ENCODE results near the gene PPA2. TPM values are rescaled to one million over a fixed set of nuclear protein-coding genes. Genes with fewer than 3 reads are reported as not detected.

The PPA2 gene
- total RNA-seq, 1 donor from 2014 or later, result 49.3 TPM

DNA sequence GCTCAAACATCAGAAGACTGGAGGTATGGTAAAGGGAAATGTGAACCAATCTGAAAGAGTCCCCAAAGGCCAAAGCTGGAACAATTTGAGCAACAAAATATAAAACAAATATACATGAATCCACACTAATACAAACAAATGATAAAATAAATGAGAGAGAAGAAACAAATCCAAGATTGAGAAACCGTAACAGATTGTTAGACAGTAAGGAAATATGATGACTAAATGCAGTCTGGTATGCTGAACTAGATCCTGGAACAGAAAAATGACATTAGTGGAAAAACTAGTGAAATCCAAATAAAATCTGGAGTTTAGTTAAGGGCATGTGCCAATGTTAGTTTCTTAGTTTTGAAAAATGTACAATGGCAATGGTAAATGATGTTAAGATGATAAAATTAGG is 15.9 kb downstream of the PPA2 start:
- Histone ChIP-seq H3K4me1 (peaks cover 0 to 12% of the 10 kb centered on the region in 2 donors), H3K27me3 (no peaks in the 10 kb centered on the region), H3K27ac (peak overlapping the region; percentile 19 to 48), H3K9me3 (no peaks in the 10 kb centered on the region), H3K36me3 (no peaks in the 10 kb centered on the region), H3K4me3 (no peak overlapping the region)
- TF ChIP-seq, protein P1, sequence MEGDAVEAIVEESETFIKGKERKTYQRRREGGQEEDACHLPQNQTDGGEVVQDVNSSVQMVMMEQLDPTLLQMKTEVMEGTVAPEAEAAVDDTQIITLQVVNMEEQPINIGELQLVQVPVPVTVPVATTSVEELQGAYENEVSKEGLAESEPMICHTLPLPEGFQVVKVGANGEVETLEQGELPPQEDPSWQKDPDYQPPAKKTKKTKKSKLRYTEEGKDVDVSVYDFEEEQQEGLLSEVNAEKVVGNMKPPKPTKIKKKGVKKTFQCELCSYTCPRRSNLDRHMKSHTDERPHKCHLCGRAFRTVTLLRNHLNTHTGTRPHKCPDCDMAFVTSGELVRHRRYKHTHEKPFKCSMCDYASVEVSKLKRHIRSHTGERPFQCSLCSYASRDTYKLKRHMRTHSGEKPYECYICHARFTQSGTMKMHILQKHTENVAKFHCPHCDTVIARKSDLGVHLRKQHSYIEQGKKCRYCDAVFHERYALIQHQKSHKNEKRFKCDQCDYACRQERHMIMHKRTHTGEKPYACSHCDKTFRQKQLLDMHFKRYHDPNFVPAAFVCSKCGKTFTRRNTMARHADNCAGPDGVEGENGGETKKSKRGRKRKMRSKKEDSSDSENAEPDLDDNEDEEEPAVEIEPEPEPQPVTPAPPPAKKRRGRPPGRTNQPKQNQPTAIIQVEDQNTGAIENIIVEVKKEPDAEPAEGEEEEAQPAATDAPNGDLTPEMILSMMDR (IDR thresholded peaks at IDR 0.05), result no peak
- DNase-seq (ENCODE audit: low spot score in 2 of 2), result no peak
- intact Hi-C loops (cut with DNase I), result loop anchor here (5.0 kb wide), 1 partner anchor 311 kb away; the partner anchor contains the start of gene TET2

DNA sequence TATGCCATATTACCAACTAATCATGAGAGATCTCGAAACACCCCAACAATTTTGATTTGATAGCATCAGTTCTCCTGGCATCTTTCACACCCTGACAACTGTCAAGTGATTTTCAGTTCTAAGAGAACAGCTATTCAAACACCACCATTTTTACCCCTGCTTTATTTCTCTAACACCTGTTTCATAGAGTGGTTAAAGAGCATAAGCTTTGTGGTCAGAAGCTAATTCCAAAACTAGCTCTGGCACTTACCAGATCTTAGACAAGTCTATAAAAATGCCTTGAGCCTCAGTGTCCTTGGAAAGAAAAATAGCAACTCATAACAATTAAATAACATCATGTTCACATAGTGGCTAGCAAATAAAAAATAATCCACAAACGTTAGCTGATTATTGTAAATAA is 17.9 kb downstream of the PPA2 start:
- intact Hi-C loops (cut with DNase I), result loop anchor here (5.0 kb wide), 1 partner anchor 309 kb away; the partner anchor contains the start of gene TET2
- H3K27ac ChIP-seq, result no peak overlapping the region
- H3K4me3 ChIP-seq, result no peak overlapping the region
- peaks cover 0 to 12% of the 10 kb centered on the region in 2 donors for H3K4me1 ChIP-seq
- no peaks in the 10 kb centered on the region for H3K9me3 ChIP-seq
- DNase-seq (ENCODE audit: low spot score in 2 of 2), result no peak
- no peaks in the 10 kb centered on the region for H3K27me3 ChIP-seq
- TF ChIP-seq, protein P1 (IDR thresholded peaks at IDR 0.05), result no peak
- H3K36me3 ChIP-seq, result peaks cover 0 to 4% of the 10 kb centered on the region in 2 donors

DNA sequence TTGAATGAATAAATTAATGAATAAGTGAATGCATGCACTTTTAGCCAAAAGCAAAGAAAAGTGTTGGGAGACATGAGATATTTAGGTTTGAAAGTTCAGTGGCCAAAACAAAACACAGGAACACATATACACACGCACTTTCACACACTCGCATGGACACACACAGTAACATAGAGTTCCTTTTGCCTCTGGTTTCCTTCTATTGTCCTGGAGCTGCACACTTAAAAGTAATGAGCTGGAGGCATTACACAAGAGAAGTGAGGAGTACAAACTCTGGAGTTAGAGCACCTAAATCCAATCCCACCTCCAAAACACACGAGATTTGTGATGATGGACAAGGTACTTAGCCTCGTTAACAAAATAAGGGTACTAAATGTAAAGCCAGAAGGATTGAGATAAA is 18.7 kb downstream of the PPA2 start:
- TF ChIP-seq, protein P1 (IDR thresholded peaks at IDR 0.05), result no peak
- no peaks in the 10 kb centered on the region for H3K9me3 ChIP-seq
- DNase-seq (ENCODE audit: low spot score in 2 of 2), result no peak
- intact Hi-C loops (cut with DNase I), result loop anchor here (5.0 kb wide), 1 partner anchor 308 kb away; the partner anchor contains the start of gene TET2
- H3K36me3 ChIP-seq, result peaks cover 0 to 5% of the 10 kb centered on the region in 2 donors
- H3K27me3 ChIP-seq, result no peaks in the 10 kb centered on the region
- H3K27ac ChIP-seq, result no peak overlapping the region
- H3K4me1 ChIP-seq, result peaks cover 0 to 12% of the 10 kb centered on the region in 2 donors
- no peak overlapping the region for H3K4me3 ChIP-seq

DNA sequence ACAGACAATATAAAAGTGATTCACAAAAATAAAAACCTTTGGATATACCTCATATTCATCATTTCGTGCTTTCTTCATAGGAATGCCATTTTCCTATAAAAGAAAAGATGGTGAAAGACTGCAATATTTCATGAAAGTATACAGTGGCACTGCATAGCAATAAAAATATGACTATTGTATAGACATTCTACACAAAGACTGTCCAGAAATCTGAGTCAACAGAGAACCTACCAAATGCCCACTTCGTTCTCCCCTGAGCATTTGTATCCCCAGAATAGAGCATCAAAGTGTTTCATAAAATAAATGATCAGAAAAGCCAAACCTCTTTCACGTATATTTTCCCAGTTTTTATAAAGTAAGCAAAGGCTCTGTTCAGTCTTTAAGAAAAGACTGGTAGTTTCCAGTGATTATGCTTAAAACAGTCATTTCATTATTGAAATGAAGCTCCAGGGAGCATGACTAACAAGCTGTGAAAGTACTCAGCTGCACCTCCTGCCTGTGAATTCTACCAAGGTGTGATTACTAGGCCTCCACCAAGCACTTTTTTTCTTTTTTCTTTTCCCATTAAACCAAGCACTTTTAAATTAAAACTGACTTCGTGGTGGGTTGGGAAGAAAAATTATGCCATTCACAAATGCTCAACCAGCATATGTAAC is 20.2 kb downstream of the PPA2 start:
- H3K4me3 ChIP-seq, result no peak overlapping the region
- H3K36me3 ChIP-seq, result peaks cover 0 to 5% of the 10 kb centered on the region in 2 donors
- H3K27me3 ChIP-seq, result no peaks in the 10 kb centered on the region
- intact Hi-C loops (cut with DNase I), result no loop called here
- H3K9me3 ChIP-seq, result no peaks in the 10 kb centered on the region
- H3K27ac ChIP-seq, result no peak overlapping the region
- TF ChIP-seq, protein P1 (IDR thresholded peaks at IDR 0.05), result no peak
- no peak for DNase-seq (ENCODE audit: low spot score in 2 of 2)
- H3K4me1 ChIP-seq, result peaks cover 0 to 12% of the 10 kb centered on the region in 2 donors

DNA sequence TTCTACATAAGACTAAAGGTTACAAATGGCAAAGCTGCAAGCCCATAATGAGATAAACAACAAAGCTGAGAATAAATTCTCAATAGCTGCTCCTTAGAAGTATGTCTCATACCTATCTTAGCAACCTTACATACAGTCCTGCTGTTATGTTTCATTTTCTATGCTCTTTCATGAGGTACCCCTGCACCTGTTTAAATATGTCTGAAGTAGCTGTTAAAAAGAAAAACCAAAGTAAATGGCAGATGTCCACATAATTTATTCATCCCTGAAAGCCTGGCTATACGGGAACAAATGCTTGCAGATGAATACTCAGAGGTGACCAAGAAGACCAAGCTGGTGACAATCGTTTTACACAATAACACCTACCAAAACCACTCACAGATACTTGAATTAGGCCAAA is 22.5 kb downstream of the PPA2 start:
- TF ChIP-seq, protein P1 (IDR thresholded peaks at IDR 0.05), result no peak
- Histone ChIP-seq H3K27ac (no peak overlapping the region), H3K36me3 (peaks cover 0 to 5% of the 10 kb centered on the region in 2 donors), H3K27me3 (no peaks in the 10 kb centered on the region), H3K4me1 (no peaks in the 10 kb centered on the region), H3K4me3 (no peak overlapping the region), H3K9me3 (no peaks in the 10 kb centered on the region)
- intact Hi-C loops (cut with DNase I), result no loop called here
- no peak for DNase-seq (ENCODE audit: low spot score in 2 of 2)
